OCI-LY7 (cell line): Measurements from ENCODE around the gene MAN2B1.

Experiments used
- CTCF ChIP-seq: fragments of 200-600 bp; sonication (generic); conservative IDR thresholded peaks from 2 replicates; pipeline ENCODE4 v1.5.1; 2014; ENCODE audit warnings: mild to moderate bottlenecking, antibody characterized with exemption, low read length, moderate library complexity, mixed read lengths
- EZH2phosphoT487 ChIP-seq: fragments of 200-600 bp; sonication (generic); IDR thresholded peaks from 2 replicates; pipeline ENCODE4 v1.6.1; 2018; ENCODE audit warnings: low read depth, borderline replicate concordance, mild to moderate bottlenecking, mixed run types, antibody characterized with exemption, low read length, moderate library complexity, mixed read lengths

- TF ChIP-seq CTCF (no peak), EZH2phosphoT487 (no peak)
Measured at GRCh38 chr19:12703046-12703445, 36.5 kb upstream of the MAN2B1 start.
